NB4 (cell line): ENCODE measurements around the gene ENPP1.

Experiments used
- CTCF ChIP-seq: IDR thresholded peaks from one replicate; pipeline ENCODE4 v1.5.1; 2012; ENCODE audit warnings: low read depth, low read length
- MAX ChIP-seq: IDR thresholded peaks from 2 replicates; pipeline ENCODE4 v1.6.1; 2011; ENCODE audit warnings: low read depth, low read length
- MYC ChIP-seq: IDR thresholded peaks from 2 replicates; pipeline ENCODE4 v1.6.1; 2011; ENCODE audit warnings: low read depth, low read length
- POLR2A ChIP-seq: IDR thresholded peaks from 2 replicates; pipeline ENCODE4 v1.6.1; 2011; ENCODE audit warnings: mild to moderate bottlenecking; ENCODE audit not compliant: insufficient read length; ENCODE audit errors: extremely low read depth

- TF ChIP-seq MAX (no peak), CTCF (no peak), POLR2A (no peak), MYC (no peak)
These were observed 24.5 kb downstream of the ENPP1 start for GRCh38 chr6:131832363-131832762.
